HepG2 (cell line): ENCODE data around the gene TMEM225. TPM values are rescaled to one million over a fixed set of nuclear protein-coding genes. Genes with fewer than 3 reads are reported as not detected.

Experiments used
- ETV5 ChIP-seq: IDR thresholded peaks from 2 replicates; pipeline ENCODE4 v1.6.1; 2018; ENCODE audit warnings: missing biosample characterization, missing genetic modification reagents, inconsistent platforms, borderline replicate concordance
- MIER3 ChIP-seq: IDR thresholded peaks from 2 replicates; pipeline ENCODE4 v1.6.1; 2016; ENCODE audit warnings: missing compliant biosample characterization, borderline replicate concordance
- MYNN ChIP-seq: sonication (generic); formaldehyde crosslinking; IDR thresholded peaks from 2 replicates; pipeline ENCODE4 v1.4.0; 2020; ENCODE audit warnings: mild to moderate bottlenecking, low read depth, missing genetic modification reagents
- SP4 ChIP-seq: sonication (generic); formaldehyde crosslinking; IDR thresholded peaks from 2 replicates; pipeline ENCODE4 v1.8.1; 2023; ENCODE audit warnings: mild to moderate bottlenecking, missing genetic modification reagents
- STAT6 ChIP-seq: sonication (generic); formaldehyde crosslinking; IDR thresholded peaks from 2 replicates; pipeline ENCODE4 v1.4.0; 2020; ENCODE audit warnings: missing genetic modification reagents, mild to moderate bottlenecking, borderline replicate concordance
- YEATS4 ChIP-seq: sonication (generic); formaldehyde crosslinking; IDR thresholded peaks from 2 replicates; pipeline ENCODE4 v1.4.0; 2020; ENCODE audit warnings: missing genetic modification reagents, borderline replicate concordance
- ZFP91 ChIP-seq: sonication (generic); formaldehyde crosslinking; IDR thresholded peaks from 2 replicates; pipeline ENCODE4 v1.9.0; 2022; ENCODE audit warnings: missing genetic modification reagents, mild to moderate bottlenecking, borderline replicate concordance
- ZNF24 ChIP-seq: fragments of 450-650 bp; IDR thresholded peaks from 2 replicates; pipeline ENCODE4 v1.6.1; 2017; ENCODE audit warnings: antibody characterized with exemption, mild to moderate bottlenecking
- ZNF276 ChIP-seq: sonication (generic); formaldehyde crosslinking; IDR thresholded peaks from 2 replicates; pipeline ENCODE4 v1.4.0; 2020; ENCODE audit warnings: mild to moderate bottlenecking, low read depth, missing genetic modification reagents
- ZNF605 ChIP-seq: sonication (generic); formaldehyde crosslinking; IDR thresholded peaks from 2 replicates; pipeline ENCODE4 v1.8.0; 2022; ENCODE audit warnings: mild to moderate bottlenecking, missing genetic modification reagents
- ZNF792 ChIP-seq: IDR thresholded peaks from 2 replicates; pipeline ENCODE4 v1.6.1; 2016
- polyA plus RNA-seq, 8 experiments: library from polyadenylated mRNA; depleted of rRNA in 3 of 8; stranded (reverse) in 7 of 8; unstranded in 1 of 8; fragments of >200 nt; fragmentation: Illumina TruSeq in 4 of 8; extraction: Trizol in 4 of 8; gene quantifications; 2 replicates each; pipeline versions ENCODE4 v1.2.1 to v1.2.3, GENCODE V29; 2011 to 2016; ENCODE audit warnings: low read depth in 4 of 8, missing spikeins in 1 of 8, mixed read lengths in 1 of 8; ENCODE audit not compliant: insufficient read depth in 1 of 8
- total RNA-seq, 5 experiments: library from RNA; depleted of rRNA; stranded (reverse); fragments of >200 nt; fragmentation: Illumina TruSeq; extraction: Trizol; gene quantifications; 2 replicates each; pipeline ENCODE4 v1.2.3, GENCODE V29; 2016; ENCODE audit warnings: low read depth in 1 of 5
- TF ChIP-seq, protein P1 (sequence below): sonication (generic); formaldehyde crosslinking; IDR thresholded peaks from 2 replicates; pipeline ENCODE4 v1.5.0; 2020; ENCODE audit warnings: missing genetic modification reagents

TMEM225 gene
- total and polyA plus RNA-seq, 2 of the 13 experiments (the other 11 are each of a cell fraction or from before 2014, with no cell fraction given), result not detected

GRCh38 chr11:123903932-123904331 lies 18.5 kb upstream of the TMEM225 start (continued):
- TF ChIP-seq, protein P1, sequence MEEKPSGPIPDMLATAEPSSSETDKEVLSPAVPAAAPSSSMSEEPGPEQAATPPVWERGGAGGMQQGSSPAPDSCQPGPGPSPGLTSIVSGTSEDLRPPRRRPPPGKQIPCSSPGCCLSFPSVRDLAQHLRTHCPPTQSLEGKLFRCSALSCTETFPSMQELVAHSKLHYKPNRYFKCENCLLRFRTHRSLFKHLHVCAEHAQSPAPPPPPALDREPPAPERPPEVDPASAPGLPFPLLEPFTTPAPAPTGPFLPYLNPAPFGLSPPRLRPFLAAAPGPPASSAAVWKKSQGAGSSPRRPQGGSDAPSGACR, result no peak
- TF ChIP-seq ZFP91 (CRISPR knock-in tag), result no peak
- TF ChIP-seq ZNF605 (CRISPR knock-in tag), result no peak
- no peak for TF ChIP-seq ZNF276 (CRISPR knock-in tag)
- no peak for TF ChIP-seq SP4 (CRISPR knock-in tag)
- TF ChIP-seq ZNF24, result no peak
- no peak for TF ChIP-seq ZNF792 (CRISPR knock-in tag)
- TF ChIP-seq ETV5 (CRISPR knock-in tag), result no peak
- TF ChIP-seq MIER3, result no peak
- TF ChIP-seq STAT6 (CRISPR knock-in tag), result no peak
- no peak for TF ChIP-seq MYNN (CRISPR knock-in tag)
- TF ChIP-seq YEATS4 (CRISPR knock-in tag), result no peak
- TF ChIP-seq, all 625 proteins: peak for 0
